ENCODE data around the gene SGK1. TPM values are rescaled to one million over a fixed set of nuclear protein-coding genes. Genes with fewer than 3 reads are reported as not detected.
"Not testable (repeated sequence)": the region's sequence is repeated elsewhere in the genome, so short reads cannot be mapped to it uniquely, and the experiment has no call there.

Gene SGK1
- total RNA-seq, 2 donors from 2014 or later = 151 to 155 TPM

GRCh38 chr6:134207421-134207820 is 110.5 kb downstream of the SGK1 start:
- Histone ChIP-seq H3K9me3 (peaks cover 0 to 11% of the 10 kb centered on the region in 2 donors), H3K36me3 (no peaks in the 10 kb centered on the region), H3K4me1 (no peaks in the 10 kb centered on the region), H3K27me3 (no peaks in the 10 kb centered on the region), H3K27ac (no peak overlapping the region), H3K4me3 (no peak overlapping the region)
- DNase-seq (ENCODE audit: low spot score) = no peak
- no peak for TF ChIP-seq CTCF (IDR thresholded peaks at IDR 0.05)

GRCh38 chr6:134205366-134205765 is 112.5 kb downstream of the SGK1 start:
- Histone ChIP-seq H3K4me3 (no peak overlapping the region), H3K36me3 (no peaks in the 10 kb centered on the region), H3K27me3 (no peaks in the 10 kb centered on the region), H3K4me1 (no peaks in the 10 kb centered on the region), H3K9me3 (peaks cover 0 to 11% of the 10 kb centered on the region in 2 donors), H3K27ac (no peak overlapping the region)
- TF ChIP-seq CTCF (IDR thresholded peaks at IDR 0.05) = no peak
- no peak for DNase-seq (ENCODE audit: low spot score)

- H3K27ac ChIP-seq; H3K36me3 ChIP-seq; H3K4me3 ChIP-seq; DNase-seq (ENCODE audit: low spot score); H3K4me1 ChIP-seq; H3K27me3 ChIP-seq: not testable (repeated sequence)
- peaks cover 0 to 11% of the 10 kb centered on the region in 2 donors for H3K9me3 ChIP-seq
These were observed 113.2 kb downstream of the SGK1 start for GRCh38 chr6:134204759-134205158.

- H3K27me3 ChIP-seq = no peaks in the 10 kb centered on the region
- TF ChIP-seq CTCF (IDR thresholded peaks at IDR 0.05) = no peak
- H3K4me3 ChIP-seq = no peak overlapping the region
- H3K27ac ChIP-seq = no peak overlapping the region
- H3K9me3 ChIP-seq = peaks cover 0 to 11% of the 10 kb centered on the region in 2 donors
- no peak for DNase-seq (ENCODE audit: low spot score)
- no peaks in the 10 kb centered on the region for H3K36me3 ChIP-seq
- no peaks in the 10 kb centered on the region for H3K4me1 ChIP-seq
These were observed 113.9 kb downstream of the SGK1 start for GRCh38 chr6:134204031-134204430.

- H3K4me3 ChIP-seq = no peak overlapping the region
- H3K27me3 ChIP-seq = no peaks in the 10 kb centered on the region
- no peaks in the 10 kb centered on the region for H3K36me3 ChIP-seq
- no peak for DNase-seq (ENCODE audit: low spot score)
- no peaks in the 10 kb centered on the region for H3K4me1 ChIP-seq
- TF ChIP-seq CTCF (IDR thresholded peaks at IDR 0.05) = no peak
- no peak overlapping the region for H3K27ac ChIP-seq
- H3K9me3 ChIP-seq = peaks cover 0 to 11% of the 10 kb centered on the region in 2 donors
These were observed 116.2 kb downstream of the SGK1 start for GRCh38 chr6:134201716-134202115.

GRCh38 chr6:134199848-134200606 is 117.9 kb downstream of the SGK1 start:
- no peaks in the 10 kb centered on the region for H3K36me3 ChIP-seq
- no peak overlapping the region for H3K27ac ChIP-seq
- TF ChIP-seq CTCF (IDR thresholded peaks at IDR 0.05) = no peak
- no peak for DNase-seq (ENCODE audit: low spot score)
- peaks cover 0 to 11% of the 10 kb centered on the region in 2 donors for H3K9me3 ChIP-seq
- H3K4me1 ChIP-seq = peaks cover 0 to 9% of the 10 kb centered on the region in 2 donors
- H3K27me3 ChIP-seq = no peaks in the 10 kb centered on the region
- H3K4me3 ChIP-seq = no peak overlapping the region

All from right atrium auricular region (tissue), 2 donors.